Adipocyte (in vitro differentiated cells): ENCODE results near the gene MACROD2.

Experiments
- DNase-seq: peaks from one replicate; pipeline ENCODE4 v3.0.0-alpha.2; 2015; ENCODE audit warnings: low read depth
- H3K27me3 ChIP-seq: replicated peaks from 2 replicates; pipeline ENCODE4 v1.7.0; 2013; ENCODE audit warnings: mild to moderate bottlenecking, low read length, moderate library complexity; ENCODE audit not compliant: control insufficient read depth, insufficient read depth
- H3K36me3 ChIP-seq: 2 replicates; pipeline ENCODE4 v1.7.0; 2013; ENCODE audit warnings: low read length, mild to moderate bottlenecking, moderate library complexity; ENCODE audit not compliant: control insufficient read depth, insufficient read depth, severe bottlenecking
- H3K4me1 ChIP-seq: 2 replicates; pipeline ENCODE4 v1.7.0; 2013; ENCODE audit warnings: mild to moderate bottlenecking, low read length, moderate library complexity; ENCODE audit not compliant: control insufficient read depth, insufficient read depth
- H3K4me3 ChIP-seq: 2 replicates; pipeline ENCODE4 v1.7.0; 2013; ENCODE audit warnings: mild to moderate bottlenecking, low read length, moderate library complexity
- H3K9ac ChIP-seq: 2 replicates; pipeline ENCODE4 v1.7.0; 2013; ENCODE audit warnings: mild to moderate bottlenecking, low read length, moderate library complexity
- H3K9me3 ChIP-seq: 2 replicates; pipeline ENCODE4 v1.7.0; 2013; ENCODE audit warnings: mild to moderate bottlenecking, low read length, moderate library complexity; ENCODE audit not compliant: control insufficient read depth

MACROD2 gene

DNA sequence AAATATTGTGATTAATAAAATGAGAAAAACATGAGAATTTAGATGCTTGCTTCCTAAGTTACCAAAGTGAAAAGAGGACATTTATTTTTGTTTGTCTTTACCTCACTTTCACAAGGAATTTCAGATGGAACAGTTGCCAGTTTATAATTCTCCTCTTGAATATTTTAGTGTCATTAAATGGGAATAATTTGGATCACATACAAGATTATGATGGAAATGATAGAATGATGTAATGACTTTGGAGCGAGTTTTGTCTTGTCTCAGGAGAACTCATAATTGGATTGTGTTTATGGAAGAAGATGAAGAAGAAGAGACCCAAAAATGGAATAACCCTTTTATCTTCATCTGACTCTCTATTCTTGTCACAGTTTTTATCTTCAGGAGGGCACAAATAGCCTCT is 515.0 kb downstream of the MACROD2 start:
- H3K27me3 ChIP-seq, result no peaks in the 10 kb centered on the region
- peaks cover 4% of the 10 kb centered on the region for H3K9me3 ChIP-seq
- no peaks in the 10 kb centered on the region for H3K4me1 ChIP-seq
- no peak overlapping the region for H3K4me3 ChIP-seq
- DNase-seq, result no peak
- H3K36me3 ChIP-seq, result no peaks in the 10 kb centered on the region
- no peak overlapping the region for H3K9ac ChIP-seq

DNA sequence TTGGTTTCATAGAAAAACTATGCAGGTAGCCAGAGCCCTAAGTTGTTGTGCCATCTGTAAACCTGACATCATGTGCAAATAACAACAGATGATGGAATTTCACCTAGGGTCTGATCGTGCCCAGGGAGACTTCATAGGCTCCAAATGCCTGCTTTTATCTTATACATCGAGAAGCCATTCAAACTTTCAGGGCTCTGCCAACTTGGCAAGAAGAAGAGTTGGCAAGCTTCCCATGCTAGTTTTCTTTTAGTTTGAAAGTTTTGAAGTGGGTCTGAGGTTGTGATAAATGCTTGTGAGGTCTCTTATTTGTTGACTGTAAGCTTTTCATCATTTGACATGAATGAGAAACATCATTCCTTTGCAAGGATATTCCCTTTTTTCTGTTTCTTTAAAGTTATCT is 517.5 kb downstream of the MACROD2 start:
- no peak for DNase-seq
- Histone ChIP-seq H3K9me3 (peaks cover 3% of the 10 kb centered on the region), H3K36me3 (no peaks in the 10 kb centered on the region), H3K9ac (no peak overlapping the region), H3K27me3 (no peaks in the 10 kb centered on the region), H3K4me3 (no peak overlapping the region), H3K4me1 (no peaks in the 10 kb centered on the region)

DNA sequence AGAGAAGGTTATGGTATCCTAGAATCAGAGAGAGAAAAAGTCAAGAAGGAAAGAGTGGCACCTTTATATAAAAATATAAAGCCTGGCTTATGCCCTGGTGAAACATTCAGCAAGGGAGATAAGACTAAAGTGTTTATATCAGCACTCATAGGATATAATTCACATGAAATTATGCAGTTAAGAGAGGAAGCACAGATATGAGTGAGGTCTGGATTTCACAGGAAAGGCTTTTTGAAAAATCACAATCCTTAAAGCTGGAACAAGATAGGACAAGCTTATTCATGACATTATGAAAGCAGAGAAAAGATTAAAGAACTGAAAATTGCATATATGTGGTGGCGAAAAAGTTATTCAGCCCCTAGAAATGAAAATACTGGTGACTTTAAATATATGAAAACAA is 523.3 kb downstream of the MACROD2 start:
- Histone ChIP-seq H3K4me3 (no peak overlapping the region), H3K36me3 (no peaks in the 10 kb centered on the region)

DNA sequence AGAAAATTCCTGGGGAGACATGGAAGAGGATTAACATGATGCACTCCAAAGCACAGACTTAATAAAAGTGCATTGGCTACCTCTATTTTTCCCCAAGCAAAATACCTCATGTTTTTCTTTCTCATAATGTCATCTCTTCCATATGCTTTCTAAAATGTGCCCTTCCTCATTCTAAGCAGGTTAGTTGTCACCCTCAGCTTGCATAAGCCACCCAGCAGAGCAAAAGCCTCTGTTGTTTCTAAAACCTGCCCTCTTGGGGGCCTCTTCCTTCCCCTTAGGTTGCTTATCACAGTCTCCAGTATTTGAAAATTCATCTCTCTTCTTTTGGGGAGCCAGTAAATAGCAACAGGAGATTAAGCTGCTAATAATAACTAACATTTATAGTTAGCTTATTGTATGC is 525.7 kb downstream of the MACROD2 start:
- H3K27me3 ChIP-seq, result no peaks in the 10 kb centered on the region
- no peaks in the 10 kb centered on the region for H3K9me3 ChIP-seq
- H3K9ac ChIP-seq, result no peak overlapping the region
- H3K4me3 ChIP-seq, result no peak overlapping the region
- H3K36me3 ChIP-seq, result no peaks in the 10 kb centered on the region
- no peak for DNase-seq
- no peaks in the 10 kb centered on the region for H3K4me1 ChIP-seq

More for the DNA sequence above, 523.3 kb downstream of the MACROD2 start:
- H3K9me3 ChIP-seq, result no peaks in the 10 kb centered on the region
- no peaks in the 10 kb centered on the region for H3K27me3 ChIP-seq
- no peak overlapping the region for H3K9ac ChIP-seq
- DNase-seq, result no peak
- no peaks in the 10 kb centered on the region for H3K4me1 ChIP-seq

DNA sequence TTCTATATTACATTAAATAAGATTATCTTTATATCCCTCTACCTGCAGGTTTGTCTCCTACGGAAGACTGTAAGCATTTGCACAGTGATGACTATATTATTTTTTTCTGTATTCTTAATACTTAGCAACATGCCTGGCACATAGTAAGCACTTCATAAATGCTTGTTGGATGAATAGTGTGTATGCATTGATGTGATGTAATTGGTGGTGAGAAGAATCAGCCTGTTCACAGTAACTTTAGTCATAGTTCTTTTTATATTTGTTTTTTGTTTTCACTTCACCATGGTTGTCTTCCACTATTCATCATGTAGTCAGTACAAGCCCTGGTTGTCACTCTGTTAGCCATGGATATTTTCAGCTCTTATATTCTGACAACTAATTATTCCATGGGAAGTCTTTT is 526.1 kb downstream of the MACROD2 start:
- Histone ChIP-seq H3K9ac (no peak overlapping the region), H3K36me3 (no peaks in the 10 kb centered on the region), H3K9me3 (no peaks in the 10 kb centered on the region), H3K4me3 (no peak overlapping the region), H3K27me3 (no peaks in the 10 kb centered on the region), H3K4me1 (no peaks in the 10 kb centered on the region)
- DNase-seq, result no peak

DNA sequence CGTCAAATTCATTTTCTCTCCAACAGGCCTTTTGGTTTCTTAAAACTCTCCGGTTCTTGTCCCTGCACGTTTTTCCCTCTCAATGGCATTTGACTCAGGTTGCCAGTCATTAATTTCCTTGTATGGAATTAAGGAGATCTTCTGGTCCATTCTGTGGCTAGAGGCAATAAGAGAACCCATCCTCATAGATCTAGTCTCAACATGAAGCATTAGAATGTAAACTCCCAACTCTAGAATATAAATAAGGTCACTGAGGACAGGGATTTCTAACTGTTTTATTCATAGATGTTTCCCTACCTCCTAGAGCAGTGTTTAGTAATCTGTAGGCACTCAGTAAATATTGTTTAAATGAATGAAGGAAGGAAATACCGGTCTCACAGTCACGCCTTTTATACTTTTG is 527.3 kb downstream of the MACROD2 start:
- DNase-seq, result no peak
- no peaks in the 10 kb centered on the region for H3K27me3 ChIP-seq
- H3K4me1 ChIP-seq, result no peaks in the 10 kb centered on the region

DNA sequence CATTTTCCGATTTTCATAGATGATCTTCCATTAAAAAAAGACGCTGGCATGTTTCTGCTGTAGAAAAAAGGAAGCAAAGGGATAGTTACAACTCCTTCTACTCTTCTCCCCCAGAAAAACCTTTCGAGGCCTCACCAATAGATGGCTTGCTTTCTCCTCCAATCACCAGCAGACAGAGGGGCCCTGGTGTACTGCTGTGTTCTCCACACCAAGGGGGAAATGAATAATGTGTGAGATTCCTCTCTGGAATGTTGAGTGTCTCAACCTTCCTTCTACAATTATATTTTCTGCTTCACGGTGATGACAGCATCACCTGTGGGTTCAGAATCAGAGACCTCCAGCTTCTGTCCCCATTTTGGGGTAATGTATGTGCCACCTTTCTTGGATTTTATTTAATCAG is 527.8 kb downstream of the MACROD2 start:
- DNase-seq, result no peak
- H3K27me3 ChIP-seq, result no peaks in the 10 kb centered on the region
- H3K4me3 ChIP-seq, result no peak overlapping the region
- no peaks in the 10 kb centered on the region for H3K9me3 ChIP-seq
- H3K9ac ChIP-seq, result no peak overlapping the region
- no peaks in the 10 kb centered on the region for H3K36me3 ChIP-seq
- no peaks in the 10 kb centered on the region for H3K4me1 ChIP-seq

More for the DNA sequence above, 527.3 kb downstream of the MACROD2 start:
- Histone ChIP-seq H3K9ac (no peak overlapping the region), H3K4me3 (no peak overlapping the region), H3K9me3 (no peaks in the 10 kb centered on the region), H3K36me3 (no peaks in the 10 kb centered on the region)

DNA sequence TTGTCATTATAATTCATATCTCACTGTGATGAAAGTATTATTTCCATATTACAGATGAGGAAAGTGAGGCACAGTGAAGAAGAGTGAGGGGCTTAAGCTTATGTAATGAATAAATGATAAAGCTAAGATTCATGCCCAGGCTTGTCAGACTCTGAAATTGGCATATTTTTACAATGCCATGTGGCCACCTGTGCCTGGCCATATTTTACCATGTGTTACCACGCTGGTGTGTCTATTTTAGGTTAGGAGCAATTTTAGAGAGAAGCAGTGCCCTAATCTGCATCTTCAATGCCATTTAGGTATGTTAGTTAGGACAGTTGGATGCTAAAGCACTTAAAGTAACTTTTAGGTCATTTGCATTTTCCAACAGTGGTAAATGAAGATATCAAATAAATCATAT is 530.1 kb downstream of the MACROD2 start:
- Histone ChIP-seq H3K36me3 (no peaks in the 10 kb centered on the region), H3K4me1 (no peaks in the 10 kb centered on the region), H3K27me3 (no peaks in the 10 kb centered on the region), H3K4me3 (no peak overlapping the region), H3K9ac (no peak overlapping the region), H3K9me3 (no peaks in the 10 kb centered on the region)
- DNase-seq, result no peak

DNA sequence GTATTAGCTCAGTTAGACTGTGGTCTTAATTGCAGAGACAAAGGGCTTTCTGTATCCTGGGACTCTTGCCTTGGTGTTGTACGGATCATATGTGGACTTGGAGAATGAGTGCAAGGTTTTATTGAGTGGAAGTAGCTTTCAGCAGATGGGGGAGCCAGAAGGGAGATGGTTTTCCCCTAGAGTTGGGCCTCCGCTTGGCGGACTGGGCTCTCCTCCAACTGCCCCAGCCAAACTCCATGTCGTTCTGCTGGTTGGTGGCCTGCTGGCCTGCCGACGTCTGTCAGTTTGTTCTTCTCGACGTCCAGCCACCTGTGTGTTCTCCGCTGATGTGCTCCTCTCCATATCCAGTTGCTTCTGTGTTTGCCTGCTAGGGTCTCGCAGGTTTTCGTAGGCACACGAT is 531.6 kb downstream of the MACROD2 start:
- Histone ChIP-seq H3K4me3 (no peak overlapping the region), H3K4me1 (no peaks in the 10 kb centered on the region), H3K9me3 (no peaks in the 10 kb centered on the region), H3K36me3 (no peaks in the 10 kb centered on the region), H3K9ac (no peak overlapping the region), H3K27me3 (no peaks in the 10 kb centered on the region)
- DNase-seq, result no peak

DNA sequence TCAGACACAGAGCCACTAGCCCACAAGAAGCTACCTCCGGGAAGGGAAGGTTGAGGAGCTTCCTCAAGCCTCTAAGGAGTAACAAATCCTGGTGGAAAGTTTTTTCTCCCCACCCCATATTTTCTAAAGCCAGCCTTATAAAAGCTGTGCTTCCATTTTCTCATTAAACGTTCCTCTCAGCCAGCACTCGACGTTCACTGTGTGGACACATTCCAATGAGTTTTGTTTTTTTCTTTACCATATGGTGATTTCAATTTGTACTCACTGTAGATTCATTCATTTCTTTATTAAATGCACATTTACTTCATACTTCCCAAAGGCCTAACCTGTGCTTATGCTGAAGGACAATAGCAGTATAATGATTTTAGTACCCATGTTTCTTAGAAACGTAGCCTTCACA is 536.5 kb downstream of the MACROD2 start:
- Histone ChIP-seq H3K4me1 (no peaks in the 10 kb centered on the region), H3K9ac (no peak overlapping the region), H3K4me3 (no peak overlapping the region), H3K9me3 (no peaks in the 10 kb centered on the region), H3K27me3 (no peaks in the 10 kb centered on the region), H3K36me3 (no peaks in the 10 kb centered on the region)
- DNase-seq, result no peak

DNA sequence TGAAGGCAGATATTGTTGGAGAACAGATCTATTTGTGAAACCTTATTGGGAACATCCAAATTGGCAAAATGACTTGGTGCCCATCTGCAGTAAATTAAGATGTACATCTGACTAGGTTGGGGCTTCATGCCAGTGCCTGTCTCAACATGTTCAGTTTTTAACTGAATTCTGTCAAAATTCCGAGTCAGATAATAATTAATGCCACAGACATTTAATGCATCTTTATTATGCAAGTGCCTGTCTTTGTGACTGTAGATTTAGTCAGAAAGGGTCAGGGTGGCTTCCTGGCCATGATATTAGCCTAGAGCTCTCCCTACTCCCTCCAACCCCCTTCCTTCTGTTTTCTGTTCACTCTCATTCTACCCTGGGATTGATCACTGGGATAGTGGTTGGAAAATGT is 541.4 kb downstream of the MACROD2 start:
- Histone ChIP-seq H3K4me1 (no peaks in the 10 kb centered on the region), H3K36me3 (no peaks in the 10 kb centered on the region), H3K4me3 (no peak overlapping the region), H3K27me3 (no peaks in the 10 kb centered on the region), H3K9ac (no peak overlapping the region), H3K9me3 (no peaks in the 10 kb centered on the region)
- DNase-seq, result peak; percentile 25

DNA sequence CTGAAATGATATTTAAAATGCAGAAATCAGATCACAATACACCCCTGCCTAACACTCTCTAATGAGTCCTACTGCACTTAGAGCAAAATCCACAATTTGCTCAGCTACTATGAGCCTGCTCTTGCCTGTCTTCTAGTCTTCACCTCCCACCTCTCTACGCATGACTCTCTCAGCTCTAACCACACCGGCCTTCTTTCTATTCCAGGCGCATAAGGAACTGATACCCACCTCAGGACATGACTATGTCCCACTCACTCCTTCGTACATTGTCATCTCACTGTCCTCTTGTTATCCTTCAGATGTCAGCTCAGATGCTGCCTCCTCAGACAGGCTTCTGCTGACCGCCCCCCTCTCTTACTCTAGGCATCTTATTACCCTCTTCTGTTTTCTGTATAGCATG is 543.1 kb downstream of the MACROD2 start:
- Histone ChIP-seq H3K4me1 (no peaks in the 10 kb centered on the region), H3K9me3 (no peaks in the 10 kb centered on the region), H3K4me3 (no peak overlapping the region), H3K9ac (no peak overlapping the region), H3K36me3 (no peaks in the 10 kb centered on the region), H3K27me3 (no peaks in the 10 kb centered on the region)
- DNase-seq, result no peak
